Measurements from ENCODE around the gene GRIK1.

DNA sequence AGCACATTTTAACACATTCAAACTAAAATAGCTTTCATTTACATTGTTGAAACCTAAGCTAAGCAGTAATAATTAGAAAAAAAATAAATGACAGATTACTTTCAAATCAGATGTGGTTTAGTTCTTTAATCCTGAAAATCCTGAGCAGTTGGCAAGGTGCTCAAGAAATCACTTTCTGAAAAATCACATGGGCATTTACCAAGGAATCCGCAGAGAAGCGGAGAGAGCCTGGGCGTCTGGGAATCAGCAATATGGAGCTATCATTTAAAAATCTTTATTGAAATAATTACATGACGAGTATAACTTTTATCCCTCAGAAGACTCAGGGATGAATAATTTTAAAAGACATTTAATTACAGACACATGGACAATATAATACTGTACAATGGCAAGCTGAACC, 30.2 kb downstream of the GRIK1 start:
- TF ChIP-seq CTCF (IDR thresholded peaks at IDR 0.05) (no peak), POLR2A (IDR thresholded peaks at IDR 0.05) (no peak)

Measured in thyroid gland (tissue), 4 donors.